Aortic smooth muscle cell (primary cell): ENCODE data around the gene NLRP5. TPM values are rescaled to one million over a fixed set of nuclear protein-coding genes. Genes with fewer than 3 reads are reported as not detected.

Source experiments
- total RNA-seq: library from RNA; depleted of rRNA; stranded (reverse); fragments of >200 nt; gene quantifications from 2 replicates; pipeline ENCODE4 v1.2.3, GENCODE V29; 2014

NLRP5 gene
- not detected in 2 replicates for total RNA-seq

DNA sequence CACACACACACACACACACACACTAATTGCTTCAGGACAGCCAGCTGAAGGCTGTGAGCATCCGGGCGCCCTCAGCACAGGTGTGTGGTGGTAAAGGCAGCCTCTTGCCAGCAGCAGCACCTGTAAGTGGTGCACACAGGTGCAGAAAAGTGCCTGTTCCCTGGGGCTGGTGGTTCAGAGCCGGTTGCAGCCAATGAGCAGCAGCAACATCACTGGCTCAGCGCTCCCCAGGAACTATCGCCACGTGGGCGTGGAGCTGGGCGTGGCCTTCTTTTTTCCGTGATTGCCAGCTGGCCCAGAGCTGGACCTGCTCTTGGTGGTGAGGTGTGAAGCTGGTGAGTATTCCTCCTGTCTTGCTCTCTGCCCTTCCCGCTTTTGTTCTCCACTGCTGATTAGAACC, at the start of gene NLRP5:
NLRP5 (plus strand) TSS at position 289 of the 400 bp plus-strand sequence.

DNA sequence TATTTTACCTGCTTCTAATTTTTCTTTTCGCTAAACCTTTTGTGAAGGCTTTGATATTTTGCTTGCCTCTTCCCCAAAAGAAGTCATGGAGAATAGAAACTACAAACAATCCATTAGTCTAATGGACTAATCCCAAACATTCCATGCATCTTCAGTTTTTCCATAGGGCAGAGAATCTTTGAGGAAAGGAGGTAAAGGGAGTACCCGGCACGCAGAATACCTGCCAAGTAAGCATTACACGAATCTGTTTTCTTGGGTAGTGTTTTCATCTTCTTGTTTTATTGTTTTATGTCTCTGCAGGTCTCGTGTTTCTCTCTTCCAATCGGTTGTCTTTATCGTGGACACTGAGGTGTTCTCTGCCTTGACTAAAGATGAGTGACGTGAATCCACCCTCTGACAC, 39.0 kb upstream of the NLRP5 start, which contains the start of gene NLRP8:
NLRP8 (plus strand) TSS at position 301 of the 400 bp plus-strand sequence.

Other genes starting within 250 kb of the NLRP5 start
- gene NLRP9, start 248.4 kb upstream of the NLRP5 start, total RNA-seq: not detected in 2 replicates
- gene RFPL4A, start 227.7 kb upstream of the NLRP5 start, total RNA-seq: not detected in 2 replicates
- not detected in 2 replicates for gene RFPL4AL1, start 217.7 kb upstream of the NLRP5 start, total RNA-seq
- gene NLRP11, start 154.8 kb upstream of the NLRP5 start, total RNA-seq: not detected in 2 replicates
- gene NLRP4, start 150.2 kb upstream of the NLRP5 start, total RNA-seq: not detected in 2 replicates
- gene NLRP13, start 54.4 kb upstream of the NLRP5 start, total RNA-seq: not detected in 2 replicates
- gene NLRP8, start 38.9 kb upstream of the NLRP5 start, total RNA-seq: not detected in 2 replicates
- 20.8 and 25.0 TPM in 2 replicates for gene ZNF787, start 134.5 kb downstream of the NLRP5 start, total RNA-seq
- 9.6 and 11.7 TPM in 2 replicates for gene ZNF444, start 154.5 kb downstream of the NLRP5 start, total RNA-seq
- not detected in 2 replicates for gene GALP, start 189.2 kb downstream of the NLRP5 start, total RNA-seq
- gene ZSCAN5B, start 211.0 kb downstream of the NLRP5 start, total RNA-seq: not detected in 2 replicates
- not detected in 2 replicates for gene ZSCAN5C, start 215.5 kb downstream of the NLRP5 start, total RNA-seq